Activated T-cell treated with anti-CD3 and anti-CD28 coated beads for 4 hours (primary cell): ENCODE data around the gene CHMP4A.
A peak's percentile ranks its signal among the peaks of the same experiment; 100 is the strongest.
"Not testable (repeated sequence)": the region's sequence is repeated elsewhere in the genome, so short reads cannot be mapped to it uniquely, and the experiment has no call there.

ENCODE experiments used
- DNase-seq: peaks from one replicate; pipeline ENCODE4 v3.0.0-alpha.2; 2020

CHMP4A gene

GRCh38 chr14:24246765-24247212 is 33.5 kb upstream of the CHMP4A start:
- no peak for DNase-seq

GRCh38 chr14:24245350-24245749 is 32.1 kb upstream of the CHMP4A start:
- not testable (repeated sequence) for DNase-seq

- no peak for DNase-seq
Observed at GRCh38 chr14:24243336-24243836, 30.1 kb upstream of the CHMP4A start.

GRCh38 chr14:24241829-24242443 is 28.6 kb upstream of the CHMP4A start:
- DNase-seq = peak; percentile 91

- no peak for DNase-seq
Observed at GRCh38 chr14:24240110-24240918, 27.0 kb upstream of the CHMP4A start.

GRCh38 chr14:24238527-24239037 is 25.3 kb upstream of the CHMP4A start:
- no peak for DNase-seq

GRCh38 chr14:24238123-24238522 is 24.8 kb upstream of the CHMP4A start:
- peak; percentile 34 for DNase-seq

GRCh38 chr14:24237463-24237955 is 24.2 kb upstream of the CHMP4A start:
- no peak for DNase-seq

GRCh38 chr14:24236689-24237462 is 23.6 kb upstream of the CHMP4A start:
- no peak for DNase-seq

GRCh38 chr14:24235804-24236688 is 22.8 kb upstream of the CHMP4A start:
- DNase-seq = no peak

GRCh38 chr14:24234095-24235005 is 21.1 kb upstream of the CHMP4A start:
- no peak for DNase-seq

GRCh38 chr14:24233538-24233866 is 20.2 kb upstream of the CHMP4A start:
- no peak for DNase-seq

- DNase-seq = no peak
Observed at GRCh38 chr14:24232645-24233537, 19.6 kb upstream of the CHMP4A start, which contains the start of gene GMPR2. GMPR2 (plus strand) TSS chr14:24232929; CDS start chr14:24233254, 325 bp downstream.

GRCh38 chr14:24232121-24232644 is 18.9 kb upstream of the CHMP4A start, which contains the start of gene NEDD8:
NEDD8 (minus strand) TSS chr14:24232367; CDS start chr14:24232267, 100 bp downstream.
- DNase-seq = peak; percentile 82

- DNase-seq = no peak
Observed at GRCh38 chr14:24231263-24232120, 18.2 kb upstream of the CHMP4A start.

GRCh38 chr14:24228902-24229301 is 15.6 kb upstream of the CHMP4A start:
- no peak for DNase-seq

- no peak for DNase-seq
Observed at GRCh38 chr14:24226473-24226872, 13.2 kb upstream of the CHMP4A start.

- no peak for DNase-seq
Observed at GRCh38 chr14:24224618-24225071, 11.4 kb upstream of the CHMP4A start.
